ENCODE measurements around the gene SGPP1. TPM values are rescaled to one million over a fixed set of nuclear protein-coding genes. Genes with fewer than 3 reads are reported as not detected.
A peak's percentile ranks its signal among the peaks of the same experiment; 100 is the strongest.

Gene SGPP1
- total RNA-seq, 1 donor from 2014 or later: 20.9 TPM

DNA sequence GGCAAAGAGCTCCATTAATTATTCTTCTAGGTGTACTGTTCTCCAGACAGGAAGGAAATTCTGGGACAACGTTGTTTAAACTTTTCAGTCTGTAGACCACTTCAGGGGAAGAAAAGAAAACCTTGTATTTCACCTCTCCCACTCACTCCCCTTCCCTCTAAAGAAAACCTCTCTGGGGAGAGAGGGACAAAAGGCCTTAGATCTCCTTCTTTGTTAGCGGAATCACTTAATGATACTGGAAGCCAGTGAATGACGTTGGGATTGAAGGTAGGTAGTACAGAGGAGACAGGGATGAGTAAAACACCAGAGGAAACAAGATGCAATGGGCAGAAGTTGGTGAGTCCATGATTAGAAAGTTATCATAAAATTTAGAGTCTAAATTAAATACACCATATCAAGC is 38.7 kb upstream of the SGPP1 start:
- ATAC-seq (ENCODE audit: low read depth) (no peak), DNase-seq (no peak)
- Mint-ChIP-seq H3K9me3 (no peaks in the 10 kb centered on the region), H3K4me1 (peaks cover 13% of the 10 kb centered on the region), H3K36me3 (ENCODE audit: low read depth) (no peaks in the 10 kb centered on the region), H3K27me3 (no peaks in the 10 kb centered on the region), H3K27ac (no peak overlapping the region), H3K4me3 (no peak overlapping the region)
- TF ChIP-seq, protein P1, sequence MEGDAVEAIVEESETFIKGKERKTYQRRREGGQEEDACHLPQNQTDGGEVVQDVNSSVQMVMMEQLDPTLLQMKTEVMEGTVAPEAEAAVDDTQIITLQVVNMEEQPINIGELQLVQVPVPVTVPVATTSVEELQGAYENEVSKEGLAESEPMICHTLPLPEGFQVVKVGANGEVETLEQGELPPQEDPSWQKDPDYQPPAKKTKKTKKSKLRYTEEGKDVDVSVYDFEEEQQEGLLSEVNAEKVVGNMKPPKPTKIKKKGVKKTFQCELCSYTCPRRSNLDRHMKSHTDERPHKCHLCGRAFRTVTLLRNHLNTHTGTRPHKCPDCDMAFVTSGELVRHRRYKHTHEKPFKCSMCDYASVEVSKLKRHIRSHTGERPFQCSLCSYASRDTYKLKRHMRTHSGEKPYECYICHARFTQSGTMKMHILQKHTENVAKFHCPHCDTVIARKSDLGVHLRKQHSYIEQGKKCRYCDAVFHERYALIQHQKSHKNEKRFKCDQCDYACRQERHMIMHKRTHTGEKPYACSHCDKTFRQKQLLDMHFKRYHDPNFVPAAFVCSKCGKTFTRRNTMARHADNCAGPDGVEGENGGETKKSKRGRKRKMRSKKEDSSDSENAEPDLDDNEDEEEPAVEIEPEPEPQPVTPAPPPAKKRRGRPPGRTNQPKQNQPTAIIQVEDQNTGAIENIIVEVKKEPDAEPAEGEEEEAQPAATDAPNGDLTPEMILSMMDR (IDR thresholded peaks at IDR 0.05): no peak
- ChIA-PET POLR2A (interaction anchor here (1.5 kb wide), 1 partner anchor 125 kb away, joined by 3 read pairs; the partner anchor contains the start of gene WDR89), CTCF (interaction anchor here (1.3 kb wide), 1 partner anchor 39 kb away, joined by 3 read pairs; the partner anchor contains the start of gene SGPP1)
- intact Hi-C loops (cut with micrococcal nuclease): no loop called here

DNA sequence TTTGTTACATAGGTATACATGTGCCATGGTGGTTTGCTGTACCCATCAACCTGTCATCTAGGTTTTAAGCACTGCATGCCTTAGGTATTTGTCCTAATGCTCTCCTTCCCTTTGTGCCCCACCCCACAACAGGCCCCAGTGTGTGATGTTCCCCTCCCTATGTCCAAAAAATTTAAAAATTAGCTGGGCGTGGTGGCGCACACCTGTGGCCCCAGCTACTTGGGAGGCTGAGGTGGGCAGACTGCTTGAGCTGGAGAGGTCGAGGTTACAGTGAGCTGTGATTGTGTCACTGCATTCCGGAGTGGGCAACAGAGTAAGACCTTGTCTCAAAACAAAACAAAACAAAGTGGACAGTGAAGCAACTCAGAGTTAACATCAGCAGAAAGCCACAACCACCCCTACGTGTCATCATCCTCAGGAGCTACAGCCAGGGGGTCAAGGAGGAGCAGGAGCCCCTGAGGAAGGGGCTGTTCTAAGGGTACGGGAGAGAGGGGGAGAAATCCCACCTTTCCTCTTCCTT is 36.8 kb upstream of the SGPP1 start:
- no peaks in the 10 kb centered on the region for H3K27me3 Mint-ChIP-seq
- peaks cover 14% of the 10 kb centered on the region for H3K4me1 Mint-ChIP-seq

DNA sequence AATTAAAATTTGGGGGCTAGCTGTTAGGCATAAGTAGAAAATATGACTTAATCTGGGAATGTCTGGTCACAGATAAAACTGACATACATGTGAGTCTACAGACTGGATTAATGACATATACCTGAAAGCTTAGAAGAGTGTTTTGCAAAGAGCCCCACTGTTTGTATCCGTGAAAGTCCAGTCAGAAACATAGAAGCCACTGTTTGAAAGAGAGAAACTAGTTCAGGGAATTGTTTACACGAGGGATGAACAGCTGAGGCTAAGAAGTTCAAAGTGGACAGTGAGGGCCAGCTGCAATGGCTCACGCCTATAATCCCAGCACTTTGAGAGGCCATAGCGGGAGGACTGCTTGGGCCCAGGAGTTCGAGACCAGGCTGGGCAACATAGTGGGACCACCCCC is 36.2 kb upstream of the SGPP1 start:
- Mint-ChIP-seq H3K36me3 (ENCODE audit: low read depth) (no peaks in the 10 kb centered on the region), H3K4me1 (peaks cover 16% of the 10 kb centered on the region), H3K4me3 (no peak overlapping the region), H3K27me3 (no peaks in the 10 kb centered on the region), H3K27ac (no peak overlapping the region), H3K9me3 (no peaks in the 10 kb centered on the region)
- TF ChIP-seq, protein P1 (IDR thresholded peaks at IDR 0.05): no peak
- DNase-seq (no peak), ATAC-seq (ENCODE audit: low read depth) (no peak)
- ChIA-PET CTCF (no interaction called here), POLR2A (interaction anchor here (0.7 kb wide), 1 partner anchor 27 kb away, joined by 3 read pairs; no protein-coding TSS in a partner anchor)
- intact Hi-C loops (cut with micrococcal nuclease): no loop called here

More for the DNA sequence above, 36.8 kb upstream of the SGPP1 start:
- H3K9me3 Mint-ChIP-seq: no peaks in the 10 kb centered on the region
- CTCF ChIA-PET: no interaction called here
- ATAC-seq (ENCODE audit: low read depth) (no peak), DNase-seq (no peak)
- no peak overlapping the region for H3K27ac Mint-ChIP-seq
- TF ChIP-seq, protein P1 (IDR thresholded peaks at IDR 0.05): no peak
- no peak overlapping the region for H3K4me3 Mint-ChIP-seq
- intact Hi-C loops (cut with micrococcal nuclease): no loop called here
- POLR2A ChIA-PET: interaction anchor here (0.7 kb wide), 1 partner anchor 28 kb away, joined by 3 read pairs; no protein-coding TSS in a partner anchor
- no peaks in the 10 kb centered on the region for H3K36me3 Mint-ChIP-seq (ENCODE audit: low read depth)

DNA sequence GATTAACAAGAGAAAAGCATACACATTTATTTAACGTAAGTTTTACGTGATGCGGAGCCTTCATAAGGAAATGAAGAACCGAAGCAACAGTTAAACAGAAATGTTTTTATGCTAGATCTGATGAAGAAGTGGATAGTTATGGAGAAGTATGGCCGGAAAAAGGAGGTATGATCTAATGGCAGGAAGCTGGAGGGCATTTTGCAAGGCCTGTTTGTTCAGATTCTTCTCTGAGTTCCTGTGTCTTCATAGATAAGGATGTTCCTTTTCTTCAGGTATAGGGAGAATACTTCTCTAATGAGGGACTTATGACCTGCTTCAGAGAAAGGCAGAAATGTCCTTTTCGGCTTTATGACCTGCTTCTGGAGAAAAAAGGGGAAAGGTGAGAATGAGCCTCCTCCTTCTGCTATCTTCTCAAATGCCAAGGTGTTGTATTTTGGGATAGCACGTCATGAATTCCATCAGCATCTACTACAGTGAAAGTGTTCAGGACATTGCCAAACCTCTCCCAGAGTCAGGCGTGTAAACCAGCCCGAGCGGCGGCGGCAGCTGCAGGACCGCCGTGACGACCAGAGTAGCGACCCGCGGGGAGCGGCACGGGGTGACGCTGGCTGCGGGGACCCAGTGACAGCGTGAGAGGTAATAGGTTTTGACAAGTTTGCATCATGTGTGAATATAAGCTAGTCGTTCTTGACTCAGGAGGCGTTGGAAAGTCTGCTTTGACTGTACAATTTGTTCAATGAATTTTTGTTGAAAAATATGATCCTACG is 33.7 kb upstream of the SGPP1 start:
- POLR2A ChIA-PET: no interaction called here
- Mint-ChIP-seq H3K9me3 (no peaks in the 10 kb centered on the region), H3K4me3 (no peak overlapping the region), H3K27me3 (no peaks in the 10 kb centered on the region), H3K4me1 (peaks cover 10% of the 10 kb centered on the region), H3K27ac (no peak overlapping the region), H3K36me3 (ENCODE audit: low read depth) (no peaks in the 10 kb centered on the region)
- TF ChIP-seq, protein P1 (IDR thresholded peaks at IDR 0.05): no peak
- intact Hi-C loops (cut with micrococcal nuclease): loop anchor here (2.0 kb wide), 1 partner anchor 15 kb away; no protein-coding TSS in a partner anchor
- DNase-seq (no peak), ATAC-seq (ENCODE audit: low read depth) (no peak)
- CTCF ChIA-PET: interaction anchor here (2.2 kb wide), 1 partner anchor 9 kb away, joined by 8 read pairs; no protein-coding TSS in a partner anchor

DNA sequence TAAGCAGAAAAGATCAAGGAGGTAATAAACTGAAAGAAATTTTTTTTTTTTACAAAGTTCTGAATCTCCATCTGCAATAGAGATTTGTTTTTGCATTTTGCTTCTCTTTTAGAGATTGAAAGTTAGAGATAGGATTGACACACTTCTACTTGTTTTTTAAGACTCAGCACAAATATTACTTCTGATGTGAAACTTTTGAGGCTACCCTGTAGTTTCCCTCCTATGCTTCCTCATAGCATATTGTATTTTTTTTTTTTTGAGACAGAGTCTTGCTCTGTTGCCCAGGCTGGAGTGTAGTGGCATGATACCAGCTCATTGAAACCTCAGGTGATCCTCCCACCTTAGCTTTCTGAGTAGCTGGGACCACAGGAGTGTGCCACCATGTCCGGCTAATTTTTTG is 32.1 kb upstream of the SGPP1 start:
- H3K4me1 Mint-ChIP-seq: peaks cover 10% of the 10 kb centered on the region
- peak overlapping the region; percentile 83 for H3K27ac Mint-ChIP-seq
- H3K36me3 Mint-ChIP-seq (ENCODE audit: low read depth): no peaks in the 10 kb centered on the region
- ChIA-PET CTCF (interaction anchor here (2.2 kb wide), 1 partner anchor 10 kb away, joined by 8 read pairs; no protein-coding TSS in a partner anchor), POLR2A (interaction anchor here (0.7 to 1.4 kb wide), 2 partner anchors 92 to 118 kb away, joined by 3 to 5 read pairs; partner anchors contain the start of gene WDR89)
- peak overlapping the region; percentile 61 for H3K4me3 Mint-ChIP-seq
- intact Hi-C loops (cut with micrococcal nuclease): loop anchor here (2.0 kb wide), 1 partner anchor 13 kb away; no protein-coding TSS in a partner anchor
- DNase-seq (no peak), ATAC-seq (ENCODE audit: low read depth) (peak; percentile 71)
- TF ChIP-seq, protein P1 (IDR thresholded peaks at IDR 0.05): no peak
- H3K9me3 Mint-ChIP-seq: no peaks in the 10 kb centered on the region
- H3K27me3 Mint-ChIP-seq: no peaks in the 10 kb centered on the region

All from activated B cell treated with CpG ODN at 0.5 μM for 24 hours (primary cell).